DND-41 (cell line): ENCODE measurements around the gene NOC2L.

Experiments used
- CTCF ChIP-seq: IDR thresholded peaks from 2 replicates; pipeline ENCODE4 v1.5.1; 2012; ENCODE audit warnings: borderline replicate concordance, low read length, moderate library complexity, mild to moderate bottlenecking; ENCODE audit not compliant: poor library complexity, severe bottlenecking; ENCODE audit errors: extremely low read depth
- EZH2 ChIP-seq: IDR thresholded peaks from 3 replicates; pipeline ENCODE4 v1.6.1; 2012; ENCODE audit warnings: borderline replicate concordance, low read depth, mild to moderate bottlenecking, moderate library complexity, low read length, inconsistent platforms; ENCODE audit not compliant: severe bottlenecking

GRCh38 chr1:918353-918752 lies 40.7 kb downstream of the NOC2L start:
- TF ChIP-seq EZH2 (no peak), CTCF (no peak)
